ENCODE results near the gene SRGAP1.

The SRGAP1 gene

GRCh38 chr12:63811755-63812154 is 32.7 kb upstream of the SRGAP1 start:
- H3K27ac ChIP-seq (ENCODE audit: low read depth, low read length, poor library complexity, severe bottlenecking), result no peak overlapping the region
- H3K4me3 ChIP-seq (ENCODE audit: low read depth, low read length, poor library complexity, severe bottlenecking), result no peak overlapping the region
- H3K27me3 ChIP-seq (ENCODE audit: insufficient read depth, low read length), result no peaks in the 10 kb centered on the region
- no peaks in the 10 kb centered on the region for H3K79me2 ChIP-seq (ENCODE audit: insufficient read depth, low read length)
- H3K4me1 ChIP-seq (ENCODE audit: insufficient read depth, low read length, severe bottlenecking), result peaks cover 12% of the 10 kb centered on the region
- no peaks in the 10 kb centered on the region for H3K9me2 ChIP-seq (ENCODE audit: low read depth, low read length)
- no peaks in the 10 kb centered on the region for H3K9me3 ChIP-seq (ENCODE audit: low read length)
- H3K36me3 ChIP-seq (ENCODE audit: insufficient read depth, low read length), result peaks cover 19% of the 10 kb centered on the region
- no peaks in the 10 kb centered on the region for H3F3A ChIP-seq (ENCODE audit: insufficient read depth, low read length)
- no peak overlapping the region for H3K9ac ChIP-seq (ENCODE audit: low read length)
- no peak overlapping the region for H3K4me2 ChIP-seq (ENCODE audit: low read length)
- no peak overlapping the region for H2AFZ ChIP-seq (ENCODE audit: low read length)
- no peaks in the 10 kb centered on the region for H4K20me1 ChIP-seq (ENCODE audit: insufficient read depth, low read length)
- TF ChIP-seq CTCF (IDR thresholded peaks at IDR 0.05; ENCODE audit: low read length) (no peak), EZH2 (IDR thresholded peaks at IDR 0.05; ENCODE audit: borderline replicate concordance, low read length) (no peak)

GRCh38 chr12:63814146-63814772 is 30.2 kb upstream of the SRGAP1 start:
- Histone ChIP-seq H3K9me3 (ENCODE audit: low read length) (no peaks in the 10 kb centered on the region), H3K27me3 (ENCODE audit: insufficient read depth, low read length) (no peaks in the 10 kb centered on the region), H3K27ac (ENCODE audit: low read depth, low read length, poor library complexity, severe bottlenecking) (no peak overlapping the region), H3K9me2 (ENCODE audit: low read depth, low read length) (no peaks in the 10 kb centered on the region), H3K4me1 (ENCODE audit: insufficient read depth, low read length, severe bottlenecking) (peaks cover 12% of the 10 kb centered on the region), H2AFZ (ENCODE audit: low read length) (no peak overlapping the region; the same call in 1 of the 2 replicates), H3K79me2 (ENCODE audit: insufficient read depth, low read length) (no peaks in the 10 kb centered on the region), H3K4me3 (ENCODE audit: low read depth, low read length, poor library complexity, severe bottlenecking) (no peak overlapping the region), H4K20me1 (ENCODE audit: insufficient read depth, low read length) (no peaks in the 10 kb centered on the region), H3K9ac (ENCODE audit: low read length) (no peak overlapping the region), H3F3A (ENCODE audit: insufficient read depth, low read length) (no peaks in the 10 kb centered on the region), H3K36me3 (ENCODE audit: insufficient read depth, low read length) (peaks cover 4% of the 10 kb centered on the region; the same call in 1 of the 2 replicates), H3K4me2 (ENCODE audit: low read length) (peak overlapping the region; percentile 16; the same call in 1 of the 2 replicates)
- no peak for TF ChIP-seq CTCF (IDR thresholded peaks at IDR 0.05; ENCODE audit: low read length)
- TF ChIP-seq EZH2 (IDR thresholded peaks at IDR 0.05; ENCODE audit: borderline replicate concordance, low read length), result no peak

- Histone ChIP-seq H3K4me2 (ENCODE audit: low read length) (no peak overlapping the region), H4K20me1 (ENCODE audit: insufficient read depth, low read length) (no peaks in the 10 kb centered on the region), H3K9me3 (ENCODE audit: low read length) (no peaks in the 10 kb centered on the region), H3F3A (ENCODE audit: insufficient read depth, low read length) (no peaks in the 10 kb centered on the region), H3K9ac (ENCODE audit: low read length) (no peak overlapping the region), H2AFZ (ENCODE audit: low read length) (no peak overlapping the region), H3K27me3 (ENCODE audit: insufficient read depth, low read length) (no peaks in the 10 kb centered on the region), H3K4me1 (ENCODE audit: insufficient read depth, low read length, severe bottlenecking) (peaks cover 12% of the 10 kb centered on the region), H3K4me3 (ENCODE audit: low read depth, low read length, poor library complexity, severe bottlenecking) (no peak overlapping the region), H3K79me2 (ENCODE audit: insufficient read depth, low read length) (no peaks in the 10 kb centered on the region), H3K9me2 (ENCODE audit: low read depth, low read length) (no peaks in the 10 kb centered on the region), H3K27ac (ENCODE audit: low read depth, low read length, poor library complexity, severe bottlenecking) (no peak overlapping the region), H3K36me3 (ENCODE audit: insufficient read depth, low read length) (no peaks in the 10 kb centered on the region)
- TF ChIP-seq EZH2 (IDR thresholded peaks at IDR 0.05; ENCODE audit: borderline replicate concordance, low read length), result no peak
- no peak for TF ChIP-seq CTCF (IDR thresholded peaks at IDR 0.05; ENCODE audit: low read length)
Observed at GRCh38 chr12:63815482-63815852, 29.0 kb upstream of the SRGAP1 start.

Data from OCI-LY1 (cell line).